OCI-LY7 (cell line): ENCODE measurements around the gene PRKAR2A. TPM values are rescaled to one million over a fixed set of nuclear protein-coding genes. Genes with fewer than 3 reads are reported as not detected.

ENCODE experiments used
- BruUV-seq: library from RNA; stranded (reverse); fragments of 400-500 nt; replicated peaks from 2 replicates; lab custom pipeline; 2021; lab: Mats Ljungman, UMichigan
- CTCF ChIA-PET: fragments of 300-600 bp; sonication (Branson Sonifier 250); formaldehyde crosslinking; loops from one replicate; lab custom pipeline; 2022; ENCODE audit warnings: antibody characterized with exemption; ENCODE audit not compliant: unreplicated experiment; lab: Charles Lee
- POLR2A ChIA-PET: fragments of 300-600 bp; sonication (Branson Sonifier 250); formaldehyde crosslinking; loops from one replicate; lab custom pipeline; 2022; ENCODE audit warnings: antibody characterized with exemption; lab: Charles Lee
- DNase-seq: peaks from one replicate; pipeline ENCODE4 v3.0.0-alpha.2; 2015; ENCODE audit warnings: low spot score
- H2AFZ ChIP-seq: fragments of 200-600 bp; sonication (generic), shearing (Covaris generic); 2 replicates; pipeline ENCODE4 v1.6.1; 2014; ENCODE audit warnings: mild to moderate bottlenecking, antibody characterized with exemption, low read length, moderate library complexity
- H3K27ac ChIP-seq: fragments of 200-600 bp; sonication (generic); 2 replicates; pipeline ENCODE4 v1.5.1; 2014; ENCODE audit warnings: mixed run types, low read depth, mild to moderate bottlenecking, moderate library complexity, low read length, inconsistent platforms; ENCODE audit not compliant: poor library complexity, severe bottlenecking
- H3K36me3 ChIP-seq: fragments of 200-600 bp; sonication (generic); 2 replicates; pipeline ENCODE4 v1.6.1; 2014; ENCODE audit warnings: mild to moderate bottlenecking, antibody characterized with exemption, low read length, moderate library complexity, mixed read lengths; ENCODE audit not compliant: insufficient read depth
- H3K4me1 ChIP-seq: fragments of 200-600 bp; sonication (generic); 2 replicates; pipeline ENCODE4 v1.5.1; 2014; ENCODE audit warnings: mild to moderate bottlenecking, low read length; ENCODE audit not compliant: insufficient read depth, poor library complexity, severe bottlenecking
- H3K4me2 ChIP-seq: fragments of 200-600 bp; sonication (generic); 2 replicates; pipeline ENCODE4 v1.6.1; 2014; ENCODE audit warnings: mild to moderate bottlenecking, low read length
- H3K4me3 ChIP-seq: fragments of 200-600 bp; sonication (generic); 2 replicates; pipeline ENCODE4 v1.5.1; 2014; ENCODE audit warnings: mild to moderate bottlenecking, low read depth, low read length; ENCODE audit not compliant: poor library complexity, severe bottlenecking
- H3K79me2 ChIP-seq: fragments of 200-600 bp; sonication (generic); 2 replicates; pipeline ENCODE4 v1.6.1; 2016; ENCODE audit warnings: low read depth, mild to moderate bottlenecking, low read length, moderate library complexity, mixed read lengths; ENCODE audit not compliant: insufficient read depth
- H3K9me2 ChIP-seq: fragments of 200-600 bp; sonication (generic); 2 replicates; pipeline ENCODE4 v1.6.1; 2016; ENCODE audit warnings: mild to moderate bottlenecking, low read length, mixed read lengths; ENCODE audit not compliant: insufficient read depth
- H3K9me3 ChIP-seq: fragments of 200-600 bp; sonication (generic); 2 replicates; pipeline ENCODE4 v1.6.1; 2014; ENCODE audit warnings: mild to moderate bottlenecking, mixed run types, low read length, mixed read lengths
- H4K20me1 ChIP-seq: fragments of 200-600 bp; sonication (generic); 2 replicates; pipeline ENCODE4 v1.6.1; 2014; ENCODE audit warnings: mild to moderate bottlenecking, antibody characterized with exemption, low read length, moderate library complexity, mixed read lengths; ENCODE audit not compliant: insufficient read depth
- EZH2phosphoT487 ChIP-seq: fragments of 200-600 bp; sonication (generic); IDR thresholded peaks from 2 replicates; pipeline ENCODE4 v1.6.1; 2018; ENCODE audit warnings: low read depth, borderline replicate concordance, mild to moderate bottlenecking, mixed run types, antibody characterized with exemption, low read length, moderate library complexity, mixed read lengths
- intact Hi-C: fragments of 100-400 bp; cut with micrococcal nuclease; formaldehyde crosslinking; loops from one replicate; pipeline ENCODE4 v1.10.0; 2022; ENCODE audit not compliant: unreplicated experiment
- total RNA-seq, 2 experiments: library from RNA; depleted of rRNA in 1 of 2; stranded (reverse); fragments of >200 nt in 1 of 2; shearing (Covaris generic) in 1 of 2; gene quantifications; 2 replicates each; pipeline ENCODE4 v1.2.3, GENCODE V29; 2014 to 2022
- TF ChIP-seq, protein P1 (sequence below): fragments of 200-600 bp; sonication (generic); conservative IDR thresholded peaks from 2 replicates; pipeline ENCODE4 v1.5.1; 2014; ENCODE audit warnings: mild to moderate bottlenecking, antibody characterized with exemption, low read length, moderate library complexity, mixed read lengths

Gene PRKAR2A
- total RNA-seq, 2 experiments from 2014 or later = 16.0 to 22.4 TPM

DNA sequence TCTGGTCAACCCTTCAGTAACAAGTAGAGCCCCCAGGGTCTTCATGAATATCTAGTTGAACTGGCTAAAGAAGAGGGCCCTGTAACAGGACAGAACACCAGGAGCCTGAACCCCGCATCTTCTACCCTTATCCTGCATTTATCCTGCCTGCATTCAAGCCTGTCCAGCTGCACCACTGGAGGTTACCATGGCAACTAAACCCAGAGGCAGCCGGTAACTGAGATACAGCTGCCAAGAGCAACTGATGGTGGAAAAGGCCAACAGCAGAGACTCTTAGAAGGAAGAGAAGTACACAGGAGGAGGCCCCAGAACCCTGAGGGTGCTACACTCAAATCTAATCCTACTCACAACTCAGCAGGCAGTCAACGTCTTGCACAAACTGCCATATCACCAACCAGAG is 3.7 kb upstream of the PRKAR2A start:
- no peak overlapping the region for H3K27ac ChIP-seq
- H3K4me1 ChIP-seq = peaks cover 20% of the 10 kb centered on the region
- no peaks in the 10 kb centered on the region for H3K9me2 ChIP-seq
- no peaks in the 10 kb centered on the region for H3K36me3 ChIP-seq
- no peak overlapping the region for H3K4me2 ChIP-seq
- H2AFZ ChIP-seq = no peak overlapping the region
- TF ChIP-seq, protein P1, sequence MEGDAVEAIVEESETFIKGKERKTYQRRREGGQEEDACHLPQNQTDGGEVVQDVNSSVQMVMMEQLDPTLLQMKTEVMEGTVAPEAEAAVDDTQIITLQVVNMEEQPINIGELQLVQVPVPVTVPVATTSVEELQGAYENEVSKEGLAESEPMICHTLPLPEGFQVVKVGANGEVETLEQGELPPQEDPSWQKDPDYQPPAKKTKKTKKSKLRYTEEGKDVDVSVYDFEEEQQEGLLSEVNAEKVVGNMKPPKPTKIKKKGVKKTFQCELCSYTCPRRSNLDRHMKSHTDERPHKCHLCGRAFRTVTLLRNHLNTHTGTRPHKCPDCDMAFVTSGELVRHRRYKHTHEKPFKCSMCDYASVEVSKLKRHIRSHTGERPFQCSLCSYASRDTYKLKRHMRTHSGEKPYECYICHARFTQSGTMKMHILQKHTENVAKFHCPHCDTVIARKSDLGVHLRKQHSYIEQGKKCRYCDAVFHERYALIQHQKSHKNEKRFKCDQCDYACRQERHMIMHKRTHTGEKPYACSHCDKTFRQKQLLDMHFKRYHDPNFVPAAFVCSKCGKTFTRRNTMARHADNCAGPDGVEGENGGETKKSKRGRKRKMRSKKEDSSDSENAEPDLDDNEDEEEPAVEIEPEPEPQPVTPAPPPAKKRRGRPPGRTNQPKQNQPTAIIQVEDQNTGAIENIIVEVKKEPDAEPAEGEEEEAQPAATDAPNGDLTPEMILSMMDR = no peak
- no peak for TF ChIP-seq EZH2phosphoT487
- intact Hi-C loops = no loop called here
- POLR2A ChIA-PET = no interaction called here
- CTCF ChIA-PET = no interaction called here
- no peak overlapping the region for H3K4me3 ChIP-seq
- H3K79me2 ChIP-seq = no peaks in the 10 kb centered on the region
- H4K20me1 ChIP-seq = no peaks in the 10 kb centered on the region
- DNase-seq = peak; percentile 21
- no peaks in the 10 kb centered on the region for H3K9me3 ChIP-seq
- no TSS peak for BruUV-seq

- BruUV-seq = no TSS peak
- Histone ChIP-seq H4K20me1 (no peaks in the 10 kb centered on the region), H3K79me2 (no peaks in the 10 kb centered on the region), H3K27ac (no peak overlapping the region), H2AFZ (no peak overlapping the region), H3K36me3 (no peaks in the 10 kb centered on the region), H3K4me3 (peak overlapping the region; percentile 82), H3K4me1 (peaks cover 21% of the 10 kb centered on the region), H3K9me2 (no peaks in the 10 kb centered on the region), H3K4me2 (peak overlapping the region; percentile 80), H3K9me3 (no peaks in the 10 kb centered on the region)
- ChIA-PET POLR2A (interaction anchor here (0.6 kb wide), 1 partner anchor 9 kb away, joined by 3 read pairs; no protein-coding TSS in a partner anchor), CTCF (no interaction called here)
- DNase-seq = no peak
- TF ChIP-seq EZH2phosphoT487 = no peak
- TF ChIP-seq, protein P1 = no peak
- intact Hi-C loops = no loop called here
Observed at GRCh38 chr3:48848816-48849515, 1.3 kb upstream of the PRKAR2A start.

DNA sequence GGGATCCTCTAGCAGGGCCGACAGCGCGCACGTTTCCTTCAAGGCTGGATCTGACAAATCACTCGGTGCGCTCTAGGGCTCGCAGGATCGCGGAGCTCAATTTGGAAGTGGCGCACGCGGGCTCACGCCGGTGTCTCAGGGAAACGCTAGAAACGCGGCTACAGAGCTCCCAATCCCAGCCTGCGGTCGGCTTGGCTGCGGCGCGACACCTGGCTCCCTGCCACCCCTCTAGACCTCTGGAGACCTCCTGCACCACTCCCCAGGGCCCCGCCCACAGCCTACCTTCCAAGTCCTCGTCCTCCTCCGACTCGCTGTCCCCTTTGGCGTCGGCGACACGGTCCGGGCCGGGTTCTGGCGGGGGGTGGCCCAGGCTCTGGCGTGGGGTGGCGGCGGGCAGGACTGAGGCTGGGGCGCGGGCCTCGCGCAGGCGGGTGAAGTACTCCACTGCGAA is 596 bp downstream of the PRKAR2A start:
- no TSS peak for BruUV-seq
- peak overlapping the region; percentile 82 for H3K4me3 ChIP-seq
- no peaks in the 10 kb centered on the region for H3K79me2 ChIP-seq
- ChIA-PET POLR2A (interaction anchor here (1.6 kb wide), 1 partner anchor 15 kb away, joined by 4 read pairs; no protein-coding TSS in a partner anchor), CTCF (no interaction called here)
- DNase-seq = peak; percentile 43
- no peaks in the 10 kb centered on the region for H3K9me3 ChIP-seq
- no peaks in the 10 kb centered on the region for H4K20me1 ChIP-seq
- H2AFZ ChIP-seq = peak overlapping the region; percentile 80
- no peak overlapping the region for H3K27ac ChIP-seq
- no peaks in the 10 kb centered on the region for H3K36me3 ChIP-seq
- H3K4me2 ChIP-seq = peak overlapping the region; percentile 80
- H3K4me1 ChIP-seq = peaks cover 18% of the 10 kb centered on the region
- no peaks in the 10 kb centered on the region for H3K9me2 ChIP-seq
- intact Hi-C loops = loop anchor here (2.0 kb wide), 1 partner anchor 72 kb away; the partner anchor contains the start of gene ARIH2
- TF ChIP-seq, protein P1 = no peak
- no peak for TF ChIP-seq EZH2phosphoT487
